Brain microvascular endothelial cell (primary cell): Measurements from ENCODE around the gene KCNAB2.

Experiments used
- DNase-seq: peaks from one replicate; pipeline ENCODE4 v3.0.0-alpha.2; 2020
- H3K27ac ChIP-seq: fragments of 250-450 bp; sonication (Bioruptor Pico); 2 replicates; pipeline ENCODE4 v1.5.1; 2020; ENCODE audit warnings: mild to moderate bottlenecking, moderate library complexity
- H3K27me3 ChIP-seq: fragments of 250-450 bp; sonication (Bioruptor Pico); replicated peaks from 2 replicates; pipeline ENCODE4 v1.5.1; 2020; ENCODE audit warnings: mild to moderate bottlenecking
- H3K36me3 ChIP-seq: fragments of 250-450 bp; sonication (Bioruptor Pico); replicated peaks from 2 replicates; pipeline ENCODE4 v1.5.1; 2020; ENCODE audit warnings: mild to moderate bottlenecking
- H3K4me3 ChIP-seq: 2 replicates; pipeline ENCODE4 v1.5.1; 2011; ENCODE audit warnings: low read depth, mild to moderate bottlenecking, control low read depth, low read length, moderate library complexity
- CTCF ChIP-seq: IDR thresholded peaks from 2 replicates; pipeline ENCODE4 v1.5.1; 2011; ENCODE audit warnings: low read depth, mild to moderate bottlenecking, moderate library complexity, low read length, control low read depth, inconsistent platforms; ENCODE audit errors: missing control alignments
- in situ Hi-C: cut with HindIII; loops from 2 replicates; pipeline ENCODE4 v1.10.0; 2017; ENCODE audit warnings: low sequenced_read_pairs, low pct_ligation_motif_present

KCNAB2 gene

DNA sequence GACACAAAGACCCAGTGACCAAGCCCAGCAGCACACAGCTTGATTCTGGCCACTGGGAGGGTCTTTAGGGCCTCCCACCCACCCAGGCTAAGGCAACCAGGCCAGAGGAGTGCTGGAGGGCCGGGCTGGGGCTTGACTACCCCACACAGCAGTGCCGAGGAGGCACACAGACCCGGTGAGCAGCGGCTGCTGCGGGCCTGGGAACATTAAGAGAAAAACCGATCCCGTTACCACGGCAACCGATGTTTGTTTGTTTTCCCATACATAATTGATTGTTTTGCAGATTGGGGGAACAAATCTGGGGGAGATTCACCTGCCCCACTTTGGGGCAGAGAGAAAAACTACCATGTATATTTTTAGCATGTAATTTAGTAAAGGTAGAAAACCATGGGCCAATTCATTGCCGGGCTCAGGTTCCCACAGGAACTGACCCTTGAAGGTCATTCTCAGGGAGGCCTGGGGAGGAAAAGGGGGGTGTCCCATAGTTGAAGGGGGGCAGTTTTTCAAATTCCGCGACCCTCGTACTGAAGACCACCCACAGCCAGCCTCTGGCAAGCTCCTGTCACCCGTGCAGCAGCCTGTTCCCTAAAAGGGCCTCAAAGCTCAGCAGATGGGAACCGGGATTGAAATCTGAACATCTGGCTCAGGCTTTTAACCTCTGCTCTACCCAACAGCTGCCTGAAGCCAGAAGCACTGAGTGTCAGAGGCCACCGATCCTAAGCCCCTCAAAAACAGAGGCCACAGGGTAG lies 99.1 kb downstream of the KCNAB2 start:
- TF ChIP-seq CTCF, result no peak
- in situ Hi-C loops, result no loop called here
- Histone ChIP-seq H3K27me3 (peaks cover 14% of the 10 kb centered on the region), H3K36me3 (no peaks in the 10 kb centered on the region), H3K27ac (no peak overlapping the region), H3K4me3 (no peak overlapping the region)
- no peak for DNase-seq

DNA sequence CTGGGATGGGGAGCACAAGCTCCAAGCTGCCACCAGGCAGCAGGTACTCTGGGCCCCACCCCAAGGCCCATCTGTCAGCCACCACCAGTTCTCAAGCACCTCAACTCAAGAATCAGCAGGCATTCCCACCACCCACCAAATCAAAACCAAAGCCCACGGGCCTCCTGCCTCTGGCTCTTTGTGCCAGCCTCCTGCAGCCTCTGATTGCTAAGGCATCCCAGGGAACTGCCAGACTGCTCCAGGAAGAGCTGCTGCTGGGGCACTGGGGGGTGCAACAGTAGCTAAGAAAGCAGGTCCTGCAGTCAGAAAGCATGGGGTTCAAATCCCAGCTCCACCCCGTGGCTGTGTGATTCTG lies 99.7 kb downstream of the KCNAB2 start:
- Histone ChIP-seq H3K36me3 (no peaks in the 10 kb centered on the region), H3K27me3 (peaks cover 14% of the 10 kb centered on the region), H3K27ac (no peak overlapping the region), H3K4me3 (no peak overlapping the region)
- in situ Hi-C loops, result no loop called here
- no peak for TF ChIP-seq CTCF
- DNase-seq, result no peak

- no peaks in the 10 kb centered on the region for H3K36me3 ChIP-seq
- no peak for TF ChIP-seq CTCF
- H3K27ac ChIP-seq, result no peak overlapping the region
- no peak for DNase-seq
- no peak overlapping the region for H3K4me3 ChIP-seq
- in situ Hi-C loops, result no loop called here
- H3K27me3 ChIP-seq, result peaks cover 14% of the 10 kb centered on the region
Measured at GRCh38 chr1:6145864-6146410, 100.2 kb downstream of the KCNAB2 start.

DNA sequence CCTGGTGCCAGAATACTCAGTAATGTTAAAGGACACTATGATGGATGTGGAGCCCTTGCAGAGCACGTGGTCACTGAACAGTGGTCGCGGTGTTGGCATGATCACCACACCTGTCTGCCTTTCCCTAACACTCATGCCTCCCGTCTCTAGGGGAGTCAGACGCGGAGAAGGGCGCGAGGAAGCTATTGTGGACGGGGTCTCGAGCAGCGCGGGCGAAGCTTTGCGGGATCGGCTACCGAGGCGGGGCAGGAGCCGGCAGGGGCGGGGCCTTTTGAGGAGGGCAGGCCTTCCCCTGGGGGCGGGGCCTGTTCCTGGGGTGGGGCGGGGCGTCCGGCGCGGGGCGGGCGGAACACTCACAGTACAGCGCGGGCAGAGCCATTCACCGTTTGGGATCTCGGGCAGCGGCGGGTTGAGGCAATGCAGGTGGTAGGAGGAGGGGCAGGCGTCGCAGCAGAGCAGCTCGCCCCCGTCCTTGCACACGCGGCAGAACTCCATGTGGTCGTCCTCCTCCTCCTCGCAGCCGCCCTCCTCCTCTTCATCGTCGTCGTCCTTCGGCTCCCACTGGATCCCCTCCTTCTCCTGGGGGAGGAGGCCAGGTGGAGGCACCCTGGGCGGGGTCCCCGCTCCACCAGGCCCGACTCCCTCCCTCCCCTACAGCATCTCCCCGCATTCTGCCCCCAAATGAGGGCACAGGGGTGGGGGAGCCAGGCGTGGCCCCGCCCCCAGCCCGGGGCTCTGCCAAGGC lies 103.0 kb downstream of the KCNAB2 start:
- Histone ChIP-seq H3K27ac (no peak overlapping the region), H3K36me3 (no peaks in the 10 kb centered on the region), H3K27me3 (peaks cover 14% of the 10 kb centered on the region), H3K4me3 (no peak overlapping the region)
- TF ChIP-seq CTCF, result no peak
- in situ Hi-C loops, result no loop called here
- DNase-seq, result peak; percentile 22

DNA sequence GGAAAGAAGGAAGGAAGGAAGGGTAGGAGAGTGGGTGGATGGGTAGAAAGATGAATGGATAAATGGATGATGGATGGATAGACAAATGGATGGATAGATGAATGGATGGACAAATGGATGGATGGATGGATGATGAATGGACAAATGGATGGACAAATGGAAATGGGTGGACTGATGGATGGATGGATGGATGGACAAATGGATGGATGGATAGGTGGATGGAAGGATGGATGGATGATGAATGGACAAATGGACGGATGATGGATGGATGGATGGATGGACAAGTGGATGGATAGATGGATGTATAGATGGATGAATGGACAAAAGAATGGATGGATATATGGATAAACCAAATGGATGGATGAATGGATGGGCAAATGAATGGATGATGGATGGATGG lies 103.9 kb downstream of the KCNAB2 start:
- DNase-seq, result no peak
- TF ChIP-seq CTCF, result no peak
- Histone ChIP-seq H3K27me3 (peaks cover 12% of the 10 kb centered on the region), H3K36me3 (no peaks in the 10 kb centered on the region), H3K4me3 (no peak overlapping the region), H3K27ac (no peak overlapping the region)
- in situ Hi-C loops, result no loop called here
